ENCODE measurements around the gene EGFR.

The EGFR gene

DNA sequence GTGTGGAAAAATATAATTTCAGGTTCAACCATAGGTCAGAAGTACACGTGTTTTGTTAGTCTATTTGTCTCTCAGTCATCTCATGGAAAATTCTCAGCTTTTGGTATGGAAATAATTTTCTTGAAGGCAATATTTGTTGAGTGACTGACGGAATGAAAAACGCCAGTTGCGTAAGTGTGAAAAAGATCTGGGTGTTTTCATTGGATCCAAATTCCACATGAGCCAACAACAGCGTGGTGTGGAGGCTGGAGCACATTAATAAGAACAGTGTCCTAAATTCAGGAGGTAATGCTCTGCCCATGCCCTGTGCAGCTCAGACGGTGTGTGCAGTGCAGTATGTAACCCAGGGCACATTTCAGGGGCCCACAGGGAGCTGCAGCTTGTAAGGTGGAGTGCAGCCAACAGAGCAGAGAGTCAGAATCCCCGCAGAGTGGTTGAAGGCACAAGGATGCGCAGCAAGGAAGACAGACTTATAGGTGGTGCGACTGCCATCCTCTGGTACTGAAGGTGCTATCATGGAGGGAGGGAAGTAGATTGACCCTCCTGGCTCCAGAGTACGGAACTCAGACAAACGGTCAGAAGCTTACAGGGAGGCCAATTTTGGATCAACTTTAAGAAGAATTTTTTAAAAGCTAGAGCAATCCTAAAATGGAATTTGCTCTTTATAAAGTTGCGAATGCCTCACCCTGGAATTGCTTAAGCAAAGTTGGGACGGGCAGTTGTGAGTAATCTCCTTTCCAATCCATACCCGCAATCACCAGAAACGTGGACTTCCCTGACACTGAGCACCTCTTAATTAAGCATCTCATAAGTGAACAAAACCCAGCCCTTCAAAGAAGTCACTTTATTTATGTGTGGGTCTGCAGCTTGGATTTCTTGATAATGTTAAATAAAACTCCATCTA, 38.0 kb downstream of the EGFR start:
- TF ChIP-seq, protein P1, sequence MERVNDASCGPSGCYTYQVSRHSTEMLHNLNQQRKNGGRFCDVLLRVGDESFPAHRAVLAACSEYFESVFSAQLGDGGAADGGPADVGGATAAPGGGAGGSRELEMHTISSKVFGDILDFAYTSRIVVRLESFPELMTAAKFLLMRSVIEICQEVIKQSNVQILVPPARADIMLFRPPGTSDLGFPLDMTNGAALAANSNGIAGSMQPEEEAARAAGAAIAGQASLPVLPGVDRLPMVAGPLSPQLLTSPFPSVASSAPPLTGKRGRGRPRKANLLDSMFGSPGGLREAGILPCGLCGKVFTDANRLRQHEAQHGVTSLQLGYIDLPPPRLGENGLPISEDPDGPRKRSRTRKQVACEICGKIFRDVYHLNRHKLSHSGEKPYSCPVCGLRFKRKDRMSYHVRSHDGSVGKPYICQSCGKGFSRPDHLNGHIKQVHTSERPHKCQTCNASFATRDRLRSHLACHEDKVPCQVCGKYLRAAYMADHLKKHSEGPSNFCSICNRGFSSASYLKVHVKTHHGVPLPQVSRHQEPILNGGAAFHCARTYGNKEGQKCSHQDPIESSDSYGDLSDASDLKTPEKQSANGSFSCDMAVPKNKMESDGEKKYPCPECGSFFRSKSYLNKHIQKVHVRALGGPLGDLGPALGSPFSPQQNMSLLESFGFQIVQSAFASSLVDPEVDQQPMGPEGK (CRISPR knock-in tag; IDR thresholded peaks at IDR 0.05; ENCODE audit: borderline replicate concordance) = no peak
- TF ChIP-seq BACH2 (CRISPR knock-in tag; IDR thresholded peaks at IDR 0.05; ENCODE audit: borderline replicate concordance) = no peak
- TF ChIP-seq, protein P2, sequence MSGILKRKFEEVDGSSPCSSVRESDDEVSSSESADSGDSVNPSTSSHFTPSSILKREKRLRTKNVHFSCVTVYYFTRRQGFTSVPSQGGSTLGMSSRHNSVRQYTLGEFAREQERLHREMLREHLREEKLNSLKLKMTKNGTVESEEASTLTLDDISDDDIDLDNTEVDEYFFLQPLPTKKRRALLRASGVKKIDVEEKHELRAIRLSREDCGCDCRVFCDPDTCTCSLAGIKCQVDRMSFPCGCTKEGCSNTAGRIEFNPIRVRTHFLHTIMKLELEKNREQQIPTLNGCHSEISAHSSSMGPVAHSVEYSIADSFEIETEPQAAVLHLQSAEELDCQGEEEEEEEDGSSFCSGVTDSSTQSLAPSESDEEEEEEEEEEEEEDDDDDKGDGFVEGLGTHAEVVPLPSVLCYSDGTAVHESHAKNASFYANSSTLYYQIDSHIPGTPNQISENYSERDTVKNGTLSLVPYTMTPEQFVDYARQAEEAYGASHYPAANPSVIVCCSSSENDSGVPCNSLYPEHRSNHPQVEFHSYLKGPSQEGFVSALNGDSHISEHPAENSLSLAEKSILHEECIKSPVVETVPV (CRISPR knock-in tag; IDR thresholded peaks at IDR 0.05) = no peak
- no peak for TF ChIP-seq ARNTL (CRISPR knock-in tag; IDR thresholded peaks at IDR 0.05; ENCODE audit: borderline replicate concordance, low read depth)
- no peak for TF ChIP-seq ZC3H10 (CRISPR knock-in tag; IDR thresholded peaks at IDR 0.05)
- TF ChIP-seq ISL1 (CRISPR knock-in tag; IDR thresholded peaks at IDR 0.05) = no peak
- TF ChIP-seq ESRRG (CRISPR knock-in tag; IDR thresholded peaks at IDR 0.05) = no peak
- TF ChIP-seq ZFP3 (CRISPR knock-in tag; IDR thresholded peaks at IDR 0.05) = no peak
- TF ChIP-seq, protein P3, sequence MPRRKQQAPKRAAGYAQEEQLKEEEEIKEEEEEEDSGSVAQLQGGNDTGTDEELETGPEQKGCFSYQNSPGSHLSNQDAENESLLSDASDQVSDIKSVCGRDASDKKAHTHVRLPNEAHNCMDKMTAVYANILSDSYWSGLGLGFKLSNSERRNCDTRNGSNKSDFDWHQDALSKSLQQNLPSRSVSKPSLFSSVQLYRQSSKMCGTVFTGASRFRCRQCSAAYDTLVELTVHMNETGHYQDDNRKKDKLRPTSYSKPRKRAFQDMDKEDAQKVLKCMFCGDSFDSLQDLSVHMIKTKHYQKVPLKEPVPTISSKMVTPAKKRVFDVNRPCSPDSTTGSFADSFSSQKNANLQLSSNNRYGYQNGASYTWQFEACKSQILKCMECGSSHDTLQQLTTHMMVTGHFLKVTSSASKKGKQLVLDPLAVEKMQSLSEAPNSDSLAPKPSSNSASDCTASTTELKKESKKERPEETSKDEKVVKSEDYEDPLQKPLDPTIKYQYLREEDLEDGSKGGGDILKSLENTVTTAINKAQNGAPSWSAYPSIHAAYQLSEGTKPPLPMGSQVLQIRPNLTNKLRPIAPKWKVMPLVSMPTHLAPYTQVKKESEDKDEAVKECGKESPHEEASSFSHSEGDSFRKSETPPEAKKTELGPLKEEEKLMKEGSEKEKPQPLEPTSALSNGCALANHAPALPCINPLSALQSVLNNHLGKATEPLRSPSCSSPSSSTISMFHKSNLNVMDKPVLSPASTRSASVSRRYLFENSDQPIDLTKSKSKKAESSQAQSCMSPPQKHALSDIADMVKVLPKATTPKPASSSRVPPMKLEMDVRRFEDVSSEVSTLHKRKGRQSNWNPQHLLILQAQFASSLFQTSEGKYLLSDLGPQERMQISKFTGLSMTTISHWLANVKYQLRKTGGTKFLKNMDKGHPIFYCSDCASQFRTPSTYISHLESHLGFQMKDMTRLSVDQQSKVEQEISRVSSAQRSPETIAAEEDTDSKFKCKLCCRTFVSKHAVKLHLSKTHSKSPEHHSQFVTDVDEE (CRISPR knock-in tag; IDR thresholded peaks at IDR 0.05) = no peak
- TF ChIP-seq, protein P4, sequence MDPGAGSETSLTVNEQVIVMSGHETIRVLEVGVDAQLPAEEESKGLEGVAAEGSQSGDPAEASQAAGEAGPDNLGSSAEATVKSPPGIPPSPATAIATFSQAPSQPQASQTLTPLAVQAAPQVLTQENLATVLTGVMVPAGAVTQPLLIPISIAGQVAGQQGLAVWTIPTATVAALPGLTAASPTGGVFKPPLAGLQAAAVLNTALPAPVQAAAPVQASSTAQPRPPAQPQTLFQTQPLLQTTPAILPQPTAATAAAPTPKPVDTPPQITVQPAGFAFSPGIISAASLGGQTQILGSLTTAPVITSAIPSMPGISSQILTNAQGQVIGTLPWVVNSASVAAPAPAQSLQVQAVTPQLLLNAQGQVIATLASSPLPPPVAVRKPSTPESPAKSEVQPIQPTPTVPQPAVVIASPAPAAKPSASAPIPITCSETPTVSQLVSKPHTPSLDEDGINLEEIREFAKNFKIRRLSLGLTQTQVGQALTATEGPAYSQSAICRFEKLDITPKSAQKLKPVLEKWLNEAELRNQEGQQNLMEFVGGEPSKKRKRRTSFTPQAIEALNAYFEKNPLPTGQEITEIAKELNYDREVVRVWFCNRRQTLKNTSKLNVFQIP (CRISPR knock-in tag; IDR thresholded peaks at IDR 0.05; ENCODE audit: borderline replicate concordance, low read depth) = no peak
- TF ChIP-seq TCF4 (CRISPR knock-in tag; IDR thresholded peaks at IDR 0.05; ENCODE audit: borderline replicate concordance) = no peak
- no peak for TF ChIP-seq ZNF70 (CRISPR knock-in tag; IDR thresholded peaks at IDR 0.05)
- TF ChIP-seq, protein P5, sequence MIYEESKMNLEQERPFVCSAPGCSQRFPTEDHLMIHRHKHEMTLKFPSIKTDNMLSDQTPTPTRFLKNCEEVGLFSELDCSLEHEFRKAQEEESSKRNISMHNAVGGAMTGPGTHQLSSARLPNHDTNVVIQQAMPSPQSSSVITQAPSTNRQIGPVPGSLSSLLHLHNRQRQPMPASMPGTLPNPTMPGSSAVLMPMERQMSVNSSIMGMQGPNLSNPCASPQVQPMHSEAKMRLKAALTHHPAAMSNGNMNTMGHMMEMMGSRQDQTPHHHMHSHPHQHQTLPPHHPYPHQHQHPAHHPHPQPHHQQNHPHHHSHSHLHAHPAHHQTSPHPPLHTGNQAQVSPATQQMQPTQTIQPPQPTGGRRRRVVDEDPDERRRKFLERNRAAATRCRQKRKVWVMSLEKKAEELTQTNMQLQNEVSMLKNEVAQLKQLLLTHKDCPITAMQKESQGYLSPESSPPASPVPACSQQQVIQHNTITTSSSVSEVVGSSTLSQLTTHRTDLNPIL (CRISPR knock-in tag; IDR thresholded peaks at IDR 0.05; ENCODE audit: low read depth) = no peak
- no peak for TF ChIP-seq ZNF565 (CRISPR knock-in tag; conservative IDR thresholded peaks at IDR 0.05; ENCODE audit: low read depth)
- no peak for TF ChIP-seq OSR1 (CRISPR knock-in tag; IDR thresholded peaks at IDR 0.05)
- no peak for TF ChIP-seq TOX (CRISPR knock-in tag; IDR thresholded peaks at IDR 0.05; ENCODE audit: borderline replicate concordance)
- no peak for TF ChIP-seq GLIS3 (CRISPR knock-in tag; IDR thresholded peaks at IDR 0.05)
- no peak for TF ChIP-seq ZNF8 (CRISPR knock-in tag; IDR thresholded peaks at IDR 0.05)
- no peak for ATAC-seq

DNA sequence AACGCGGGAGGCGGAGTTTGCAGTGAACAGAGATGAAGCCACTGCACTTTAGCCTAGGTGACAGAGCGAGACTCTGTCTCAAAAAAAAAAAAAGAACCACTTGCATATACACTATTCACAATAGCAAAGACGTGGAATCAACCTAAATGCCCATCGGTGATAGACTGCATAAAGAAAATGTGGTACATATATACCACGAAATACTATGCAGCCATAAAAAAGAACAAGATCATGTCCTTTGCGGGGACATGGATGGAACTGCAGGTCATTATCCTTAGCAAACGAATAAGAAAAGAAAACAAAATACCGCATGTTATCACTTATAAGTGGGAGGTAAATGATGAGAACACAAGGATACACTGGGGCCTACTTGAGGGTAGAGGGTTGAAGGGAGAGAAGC, 39.5 kb downstream of the EGFR start:
- TF ChIP-seq, protein P1 (CRISPR knock-in tag; IDR thresholded peaks at IDR 0.05; ENCODE audit: borderline replicate concordance) = no peak
- peak; percentile 73 for TF ChIP-seq ZNF8 (CRISPR knock-in tag; IDR thresholded peaks at IDR 0.05)
- ATAC-seq = no peak

Measured in SK-N-SH treated with all-trans-retinoic acid at 6 μM for 48 hours (cell line).